Urinary bladder (tissue), 4 donors: ENCODE data around the gene RGS6. TPM values are rescaled to one million over a fixed set of nuclear protein-coding genes. Genes with fewer than 3 reads are reported as not detected.

Experiments
- DNase-seq: peaks from one replicate; pipeline ENCODE4 v3.0.0-alpha.2; 2015; ENCODE audit errors: extremely low spot score
- H3K27ac ChIP-seq: one replicate; pipeline ENCODE4 v1.5.1; 2013; ENCODE audit warnings: low read depth, mild to moderate bottlenecking, moderate library complexity
- H3K36me3 ChIP-seq: one replicate; pipeline ENCODE4 v1.6.1; 2013; ENCODE audit warnings: mild to moderate bottlenecking, moderate library complexity; ENCODE audit not compliant: insufficient read depth
- H3K4me1 ChIP-seq: one replicate; pipeline ENCODE4 v1.6.1; 2013; ENCODE audit warnings: mild to moderate bottlenecking, moderate library complexity; ENCODE audit not compliant: insufficient read depth
- H3K4me3 ChIP-seq: one replicate; pipeline ENCODE4 v1.5.1; 2013; ENCODE audit warnings: low read depth, low read length
- WGBS: extraction: QIAGEN DNeasy Blood & Tissue Kit; methylation state at CpG from one replicate; pipeline ENCODE4 v1.1.7; 2013; 5-methylcytosine and 5-hydroxymethylcytosine counted together
- polyA plus RNA-seq: library from polyadenylated mRNA; stranded (reverse); fragments of 200-250 nt; gene quantifications from one replicate; pipeline ENCODE4 v1.2.3, GENCODE V29; 2013
- total RNA-seq: library from RNA; depleted of rRNA; stranded (reverse); fragments of >200 nt; gene quantifications from one replicate; pipeline ENCODE4 v1.2.3, GENCODE V29; 2014
- donor health status: healthy with polysubstance abuse.
- donor health status: healthy.

RGS6 gene
- total and polyA plus RNA-seq, 2 donors = 0.65 to 3.3 TPM

DNA sequence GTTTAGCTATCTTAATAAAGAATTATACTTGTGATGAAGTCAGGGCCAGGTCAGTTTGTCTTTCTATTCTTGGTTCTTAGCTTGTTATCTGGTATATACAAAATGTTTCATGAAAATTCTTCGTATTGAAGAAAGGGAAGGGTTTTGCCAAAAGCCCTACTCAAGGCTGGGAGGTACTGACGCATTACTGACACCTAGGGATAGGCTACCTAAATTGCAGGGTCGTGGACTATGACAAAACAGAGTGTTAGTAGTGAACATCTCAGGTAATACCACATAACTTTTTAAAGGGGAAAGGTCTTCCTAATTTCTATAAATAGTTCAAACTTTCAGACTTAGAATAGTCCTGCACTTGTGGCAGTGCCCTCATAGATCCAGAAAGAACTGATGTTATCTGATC, 246.3 kb downstream of the RGS6 start:
- no peaks in the 10 kb centered on the region for H3K36me3 ChIP-seq
- no peak overlapping the region for H3K27ac ChIP-seq
- no peak overlapping the region for H3K4me3 ChIP-seq
- no peaks in the 10 kb centered on the region for H3K4me1 ChIP-seq
- no peak for DNase-seq
- 59% methylated on average over 3 of the region's 3 CpGs for WGBS

DNA sequence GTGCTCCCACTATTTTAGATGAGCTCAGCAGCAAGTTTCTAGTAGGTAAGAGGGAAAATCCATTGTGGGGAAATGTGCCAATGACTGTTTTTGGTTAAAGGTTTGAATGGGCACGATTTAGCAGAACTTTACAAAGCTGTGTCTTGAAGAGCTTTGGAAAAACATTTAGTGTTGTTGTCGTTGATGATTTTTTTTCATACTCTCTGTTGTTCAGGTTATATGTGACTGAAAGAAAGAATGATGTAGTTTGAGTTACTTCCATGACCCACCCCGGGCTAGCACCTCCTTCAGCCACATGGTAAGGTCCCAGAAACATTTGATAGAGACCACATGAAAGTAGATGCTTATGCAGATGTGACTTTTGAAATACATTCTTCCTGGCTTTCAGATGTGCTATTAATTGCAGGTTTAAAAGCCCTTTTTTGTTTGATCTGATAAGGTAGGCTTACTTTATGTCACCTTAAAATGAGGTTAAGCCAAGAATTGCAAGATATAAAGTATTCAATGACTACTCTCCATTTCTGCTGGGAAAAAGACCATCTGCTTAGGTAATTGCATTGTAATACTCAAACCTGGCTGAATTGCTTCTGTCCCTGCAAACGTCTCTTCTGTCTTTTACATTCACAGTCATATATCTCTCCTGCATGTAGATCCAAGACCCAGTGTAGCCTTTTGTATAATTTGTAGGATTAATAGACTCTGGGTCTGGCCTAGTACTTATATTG, 250.6 kb downstream of the RGS6 start:
- Histone ChIP-seq H3K27ac (no peak overlapping the region), H3K4me3 (no peak overlapping the region), H3K4me1 (peaks cover 1% of the 10 kb centered on the region), H3K36me3 (no peaks in the 10 kb centered on the region)
- DNase-seq = no peak
- WGBS = 78% methylated on average over 4 of the region's 4 CpGs

DNA sequence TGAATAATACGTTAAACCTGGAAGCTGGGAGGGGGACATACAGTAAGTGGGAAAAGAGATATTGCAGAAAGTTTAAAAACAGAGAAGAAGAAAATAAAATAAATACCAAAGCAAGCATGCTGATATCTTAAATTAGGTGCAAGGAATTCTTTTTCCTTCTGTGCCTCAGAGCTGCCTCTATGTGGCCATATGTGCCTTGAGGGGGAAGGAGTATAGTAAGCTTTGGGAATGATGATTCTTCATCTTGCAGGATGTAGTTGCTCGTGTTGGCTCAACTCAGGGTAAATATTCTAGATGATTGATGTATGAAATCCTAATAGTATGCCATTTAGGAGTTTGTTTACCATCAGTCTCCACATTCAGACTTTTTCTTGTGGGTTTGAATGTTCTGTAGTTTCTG, 251.4 kb downstream of the RGS6 start:
- no peak for DNase-seq
- H3K4me1 ChIP-seq = peaks cover 1% of the 10 kb centered on the region
- WGBS = 47% methylated on average over 2 of the region's 2 CpGs
- H3K36me3 ChIP-seq = no peaks in the 10 kb centered on the region
- H3K27ac ChIP-seq = no peak overlapping the region
- no peak overlapping the region for H3K4me3 ChIP-seq

GRCh38 chr14:72186523-72186922, 254.3 kb downstream of the RGS6 start:
- Histone ChIP-seq H3K4me3 (no peak overlapping the region), H3K4me1 (peaks cover 1% of the 10 kb centered on the region), H3K36me3 (no peaks in the 10 kb centered on the region), H3K27ac (no peak overlapping the region)
- DNase-seq = no peak
- 11% methylated on average over 3 of the region's 3 CpGs for WGBS

DNA sequence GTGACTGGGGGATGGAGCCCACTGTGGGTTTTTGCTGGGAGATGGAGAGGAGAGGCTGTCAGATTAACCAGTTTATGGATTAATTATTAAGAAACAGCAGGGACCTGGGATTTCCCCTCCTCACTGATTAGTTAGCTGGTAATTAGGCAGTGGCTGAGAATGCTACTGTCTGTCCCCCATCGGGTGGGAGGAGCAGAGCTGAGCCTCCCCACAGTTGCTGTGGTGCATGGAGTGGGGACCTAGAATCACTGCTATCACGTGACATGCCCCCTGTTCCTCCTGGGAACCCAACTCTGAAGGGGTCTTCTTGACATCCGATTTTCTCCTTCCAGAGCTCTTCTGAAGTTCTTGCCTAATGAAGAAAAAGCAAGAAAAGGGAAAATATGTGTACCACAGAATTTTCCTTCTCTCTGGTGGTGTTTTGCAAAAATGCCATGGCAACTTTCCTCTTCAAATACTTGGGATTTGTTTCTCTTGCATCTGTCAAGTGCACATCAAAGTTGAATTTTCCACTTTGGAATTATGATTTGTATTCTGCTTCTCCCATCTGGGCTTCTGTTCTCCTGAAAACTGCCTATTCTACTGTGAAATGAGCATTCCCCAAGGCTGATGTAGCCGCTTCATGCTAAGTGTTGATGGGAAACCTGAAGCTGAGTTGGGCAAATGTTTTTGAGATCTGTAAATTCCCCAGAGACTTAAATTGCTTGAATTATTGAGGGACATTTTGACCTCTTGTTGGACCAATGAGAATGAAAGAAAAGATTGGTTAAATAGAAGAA, 264.2 kb downstream of the RGS6 start:
- no peak overlapping the region for H3K27ac ChIP-seq
- no peak overlapping the region for H3K4me3 ChIP-seq
- H3K4me1 ChIP-seq = no peaks in the 10 kb centered on the region
- H3K36me3 ChIP-seq = no peaks in the 10 kb centered on the region
- WGBS = 81% methylated on average over 4 of the region's 4 CpGs
- no peak for DNase-seq

- H3K27ac ChIP-seq = no peak overlapping the region
- DNase-seq = no peak
- no peaks in the 10 kb centered on the region for H3K36me3 ChIP-seq
- no peaks in the 10 kb centered on the region for H3K4me1 ChIP-seq
- H3K4me3 ChIP-seq = no peak overlapping the region
These were observed 269.4 kb downstream of the RGS6 start for GRCh38 chr14:72201645-72202044.

DNA sequence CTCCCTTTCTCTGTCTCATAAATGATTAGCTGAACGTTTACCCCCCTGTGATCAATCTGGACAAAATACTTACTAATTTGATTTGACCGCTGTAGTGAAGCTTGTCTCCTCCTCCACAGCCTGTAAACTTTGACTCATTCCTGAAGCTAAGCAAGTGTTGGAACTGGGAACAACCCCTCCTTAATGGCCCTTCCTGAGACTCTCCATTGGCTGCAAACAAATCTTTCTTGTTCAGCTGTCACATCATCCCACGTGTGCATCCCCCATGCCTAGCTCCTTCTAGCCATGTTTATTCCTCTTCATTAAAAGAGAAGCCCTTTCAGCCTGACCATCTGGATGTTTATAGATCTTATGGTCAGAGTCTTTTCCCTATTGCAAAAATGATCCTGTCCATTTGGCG, 281.2 kb downstream of the RGS6 start:
- 66% methylated on average over 4 of the region's 4 CpGs for WGBS
- Histone ChIP-seq H3K27ac (no peak overlapping the region), H3K4me1 (no peaks in the 10 kb centered on the region), H3K36me3 (no peaks in the 10 kb centered on the region), H3K4me3 (no peak overlapping the region)
- DNase-seq = no peak

DNA sequence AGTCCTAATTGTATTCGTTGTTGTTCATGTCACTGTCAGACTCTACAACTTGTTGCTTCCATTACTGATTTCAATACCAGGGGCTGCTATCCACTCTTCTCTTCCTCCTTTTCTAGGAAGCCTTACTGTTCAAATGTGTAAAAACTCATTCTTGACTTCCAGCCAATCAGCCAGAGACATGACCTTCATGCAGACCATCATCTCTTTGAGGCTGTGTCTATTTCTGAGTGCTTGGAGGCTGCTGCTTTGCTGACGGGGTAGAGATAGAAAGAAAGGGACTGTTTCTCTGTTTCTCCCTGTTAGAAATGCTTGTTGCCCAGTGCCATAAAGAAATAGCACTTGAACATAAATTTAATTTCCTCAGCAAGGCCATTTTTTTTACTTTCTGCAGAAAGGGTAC, 282.9 kb downstream of the RGS6 start:
- H3K4me1 ChIP-seq = no peaks in the 10 kb centered on the region
- DNase-seq = no peak
- no peaks in the 10 kb centered on the region for H3K36me3 ChIP-seq
- H3K27ac ChIP-seq = no peak overlapping the region
- 91% methylated on average over 2 of the region's 2 CpGs for WGBS
- no peak overlapping the region for H3K4me3 ChIP-seq

DNA sequence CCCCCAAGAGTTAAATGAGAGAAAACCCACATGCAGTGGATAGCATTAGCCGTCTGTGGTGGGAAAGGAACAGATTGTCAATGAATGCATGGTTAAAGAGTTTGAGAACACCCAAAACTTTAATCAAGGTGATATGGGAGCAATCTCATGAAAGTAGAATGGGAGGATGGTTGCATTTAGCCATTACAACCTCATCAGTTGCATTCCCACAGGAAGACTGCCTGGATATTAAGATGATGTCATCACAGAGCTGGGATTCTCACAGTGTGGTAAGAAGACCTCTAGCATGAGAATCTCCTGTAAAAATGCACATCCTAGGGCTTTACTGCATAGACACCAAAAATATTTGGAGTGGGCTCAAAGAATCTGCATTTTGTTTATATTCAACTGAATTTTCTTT, 284.9 kb downstream of the RGS6 start:
- Histone ChIP-seq H3K36me3 (no peaks in the 10 kb centered on the region), H3K27ac (no peak overlapping the region)
- WGBS = 85% methylated on average over 1 of the region's 1 CpG

GRCh38 chr14:72222046-72222445, 289.8 kb downstream of the RGS6 start:
- Histone ChIP-seq H3K4me3 (no peak overlapping the region), H3K36me3 (no peaks in the 10 kb centered on the region), H3K27ac (no peak overlapping the region), H3K4me1 (no peaks in the 10 kb centered on the region)
- no peak for DNase-seq
- 75% methylated on average over 1 of the region's 1 CpG for WGBS

More for the DNA sequence above, 284.9 kb downstream of the RGS6 start:
- H3K4me1 ChIP-seq = no peaks in the 10 kb centered on the region
- no peak for DNase-seq
- H3K4me3 ChIP-seq = no peak overlapping the region

- DNase-seq = no peak
- H3K4me3 ChIP-seq = no peak overlapping the region
- 90% methylated on average over 22 of the region's 22 CpGs for WGBS
- H3K36me3 ChIP-seq = no peaks in the 10 kb centered on the region
- H3K4me1 ChIP-seq = no peaks in the 10 kb centered on the region
- no peak overlapping the region for H3K27ac ChIP-seq
These were observed 304.4 kb downstream of the RGS6 start for GRCh38 chr14:72236629-72237028.

DNA sequence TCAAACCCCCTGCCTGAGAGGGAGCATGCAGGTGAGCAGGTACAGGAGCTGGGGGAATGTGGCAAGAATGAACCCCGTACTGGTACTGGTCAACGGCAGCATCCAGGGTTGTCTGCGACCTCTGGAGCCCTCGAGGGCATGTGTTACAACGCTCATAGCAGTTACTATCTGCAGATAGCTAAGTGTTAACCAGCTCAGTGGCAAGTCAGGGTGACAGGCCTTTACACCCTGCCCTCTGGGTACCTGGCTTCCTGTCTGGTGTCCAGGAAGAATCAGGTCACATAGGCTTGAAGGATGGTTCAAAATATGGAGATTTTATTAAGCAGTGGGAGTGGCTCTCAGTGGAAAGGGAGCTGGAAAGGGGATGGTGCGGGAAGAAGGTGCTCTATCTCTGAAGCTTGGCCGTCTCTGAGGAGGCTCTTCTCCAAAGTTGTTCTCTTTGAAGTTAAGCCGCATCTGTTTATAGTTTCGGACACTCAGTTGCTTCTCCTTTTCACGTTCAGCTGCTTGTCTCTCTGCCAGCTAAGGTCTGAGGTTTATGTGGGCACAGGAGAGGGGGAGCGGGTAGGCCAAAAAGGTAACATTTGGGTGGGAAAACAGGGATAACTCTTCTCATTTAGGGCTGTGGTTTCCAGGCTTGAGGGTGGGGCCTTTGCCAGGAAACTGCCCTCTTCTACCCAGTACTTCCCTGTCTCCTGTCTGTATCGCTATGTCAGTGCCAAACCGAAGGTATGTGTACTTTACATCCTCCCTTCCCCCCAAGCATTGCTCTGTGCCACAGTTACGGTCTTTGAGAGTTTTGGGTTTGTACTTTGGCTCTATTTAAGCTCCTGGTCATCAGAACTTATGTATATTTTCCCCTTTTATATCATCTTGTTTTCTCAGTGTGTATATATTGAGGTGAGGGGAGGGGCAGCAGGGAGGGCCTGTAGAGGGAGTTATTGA, 305.8 kb downstream of the RGS6 start:
- Histone ChIP-seq H3K27ac (no peak overlapping the region), H3K4me1 (no peaks in the 10 kb centered on the region), H3K4me3 (no peak overlapping the region), H3K36me3 (no peaks in the 10 kb centered on the region)
- 77% methylated on average over 14 of the region's 14 CpGs for whole genome bisulfite sequencing
- DNase-seq = no peak

- Histone ChIP-seq H3K4me3 (no peak overlapping the region), H3K27ac (no peak overlapping the region), H3K36me3 (no peaks in the 10 kb centered on the region), H3K4me1 (no peaks in the 10 kb centered on the region)
- 44% methylated on average over 5 of the region's 5 CpGs for WGBS
- no peak for DNase-seq
These were observed 311.4 kb downstream of the RGS6 start for GRCh38 chr14:72243309-72244293.
